GM12878 (cell line): ENCODE data around the gene MAMLD1.

ENCODE experiments used
- CHD1 ChIP-seq: IDR thresholded peaks from 2 replicates; pipeline ENCODE4 v1.6.1; 2012; ENCODE audit warnings: low read depth, low read length, improper control_type of control experiment
- EGR1 ChIP-seq, 2 experiments: IDR thresholded peaks; 1 replicate in 1 of 2; 2 replicates in 1 of 2; pipeline ENCODE4 v1.6.1; 2011 to 2012; ENCODE audit warnings: low read depth in 2 of 2, low read length in 2 of 2, borderline replicate concordance in 1 of 2, mild to moderate bottlenecking in 1 of 2, moderate library complexity in 1 of 2
- HCFC1 ChIP-seq: fragments of 150-350 bp; IDR thresholded peaks from 2 replicates; pipeline ENCODE4 v1.6.1; 2014; ENCODE audit warnings: low read length
- NBN ChIP-seq: fragments of 450-650 bp; IDR thresholded peaks from 2 replicates; pipeline ENCODE4 v1.6.1; 2016
- POLR2A ChIP-seq: IDR thresholded peaks from 2 replicates; pipeline ENCODE4 v1.6.1; 2011; ENCODE audit warnings: low read depth, mild to moderate bottlenecking, low read length
- POLR2AphosphoS2 ChIP-seq: IDR thresholded peaks from 2 replicates; pipeline ENCODE4 v1.6.1; 2011; ENCODE audit warnings: low read depth, mild to moderate bottlenecking, low read length, improper control_type of control experiment, moderate library complexity
- RAD21 ChIP-seq: IDR thresholded peaks from 2 replicates; pipeline ENCODE4 v1.6.1; 2011; ENCODE audit warnings: mild to moderate bottlenecking, low read depth, low read length, moderate library complexity; ENCODE audit not compliant: insufficient read depth
- TAF1 ChIP-seq: IDR thresholded peaks from 2 replicates; pipeline ENCODE4 v1.6.1; 2011; ENCODE audit warnings: mild to moderate bottlenecking, low read depth, low read length, borderline replicate concordance
- TF ChIP-seq, protein P1 (sequence below), 3 experiments: IDR thresholded peaks in 2 of 3; conservative IDR thresholded peaks in 1 of 3; 2 replicates each; pipeline ENCODE4 v1.5.1; 2011; ENCODE audit warnings: low read depth in 3 of 3, low read length in 3 of 3, mild to moderate bottlenecking in 3 of 3, control low read depth in 2 of 3, moderate library complexity in 2 of 3, inconsistent platforms in 1 of 3, mixed read lengths in 1 of 3; ENCODE audit not compliant: control insufficient read depth in 2 of 3, insufficient read depth in 1 of 3; ENCODE audit errors: extremely low read depth in 1 of 3
- TF ChIP-seq, protein P2 (sequence below): fragments of 450-650 bp; conservative IDR thresholded peaks from 2 replicates; pipeline ENCODE4 v1.6.1; 2017; ENCODE audit warnings: mild to moderate bottlenecking, moderate library complexity
- TF ChIP-seq, protein P3 (sequence below): IDR thresholded peaks from 2 replicates; pipeline ENCODE4 v1.6.1; 2011; ENCODE audit warnings: low read depth, mild to moderate bottlenecking, low read length, moderate library complexity, borderline replicate concordance; ENCODE audit errors: extremely low read depth
- TF ChIP-seq, protein P4 (sequence below): IDR thresholded peaks from 2 replicates; pipeline ENCODE4 v1.6.1; 2011; ENCODE audit warnings: borderline replicate concordance, low read depth, mild to moderate bottlenecking, moderate library complexity, low read length; ENCODE audit not compliant: insufficient read depth, poor library complexity, severe bottlenecking

DNA sequence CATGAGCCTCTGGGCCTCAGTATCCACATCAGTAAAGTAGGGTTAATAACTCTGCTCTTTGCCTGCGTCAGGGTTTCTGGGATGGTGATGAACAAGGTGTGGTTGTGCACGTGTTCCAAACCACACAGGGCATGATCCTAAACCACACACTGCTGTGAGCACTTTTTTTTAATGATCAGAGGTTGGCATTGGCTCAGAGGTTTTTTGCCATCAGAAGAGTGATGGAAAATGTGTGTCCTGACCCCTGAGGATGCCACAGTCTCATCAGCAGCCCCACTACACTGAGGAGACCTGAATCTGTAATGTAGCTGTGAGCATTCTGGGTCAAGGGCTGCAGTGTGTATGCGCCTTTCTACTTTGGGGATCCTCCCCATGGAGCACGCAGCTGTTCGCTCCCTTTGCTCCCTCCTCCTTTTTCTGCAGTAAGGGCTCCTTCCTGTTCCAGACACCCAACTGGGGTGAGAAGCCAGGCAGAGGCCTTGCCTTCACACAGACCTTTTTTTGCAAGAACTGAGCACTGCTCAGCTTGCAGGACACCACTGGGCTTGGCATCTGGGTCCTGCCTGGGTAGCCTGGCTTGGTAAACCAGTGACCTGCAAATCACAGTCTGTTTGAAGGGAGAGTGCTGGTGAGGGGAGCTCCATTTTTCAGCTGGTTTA is 87.5 kb downstream of the MAMLD1 start:
- TF ChIP-seq, protein P1, sequence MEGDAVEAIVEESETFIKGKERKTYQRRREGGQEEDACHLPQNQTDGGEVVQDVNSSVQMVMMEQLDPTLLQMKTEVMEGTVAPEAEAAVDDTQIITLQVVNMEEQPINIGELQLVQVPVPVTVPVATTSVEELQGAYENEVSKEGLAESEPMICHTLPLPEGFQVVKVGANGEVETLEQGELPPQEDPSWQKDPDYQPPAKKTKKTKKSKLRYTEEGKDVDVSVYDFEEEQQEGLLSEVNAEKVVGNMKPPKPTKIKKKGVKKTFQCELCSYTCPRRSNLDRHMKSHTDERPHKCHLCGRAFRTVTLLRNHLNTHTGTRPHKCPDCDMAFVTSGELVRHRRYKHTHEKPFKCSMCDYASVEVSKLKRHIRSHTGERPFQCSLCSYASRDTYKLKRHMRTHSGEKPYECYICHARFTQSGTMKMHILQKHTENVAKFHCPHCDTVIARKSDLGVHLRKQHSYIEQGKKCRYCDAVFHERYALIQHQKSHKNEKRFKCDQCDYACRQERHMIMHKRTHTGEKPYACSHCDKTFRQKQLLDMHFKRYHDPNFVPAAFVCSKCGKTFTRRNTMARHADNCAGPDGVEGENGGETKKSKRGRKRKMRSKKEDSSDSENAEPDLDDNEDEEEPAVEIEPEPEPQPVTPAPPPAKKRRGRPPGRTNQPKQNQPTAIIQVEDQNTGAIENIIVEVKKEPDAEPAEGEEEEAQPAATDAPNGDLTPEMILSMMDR (IDR thresholded peaks at IDR 0.05 in 2 of 3, conservative IDR thresholded peaks at IDR 0.05 in 1 of 3; ENCODE audit: control insufficient read depth in 2 of 3, extremely low read depth in 1 of 3, insufficient read depth in 1 of 3, low read depth in 3 of 3, low read length in 3 of 3) = no peak
- no peak for TF ChIP-seq TAF1
- no peak for TF ChIP-seq NBN
- TF ChIP-seq, protein P2, sequence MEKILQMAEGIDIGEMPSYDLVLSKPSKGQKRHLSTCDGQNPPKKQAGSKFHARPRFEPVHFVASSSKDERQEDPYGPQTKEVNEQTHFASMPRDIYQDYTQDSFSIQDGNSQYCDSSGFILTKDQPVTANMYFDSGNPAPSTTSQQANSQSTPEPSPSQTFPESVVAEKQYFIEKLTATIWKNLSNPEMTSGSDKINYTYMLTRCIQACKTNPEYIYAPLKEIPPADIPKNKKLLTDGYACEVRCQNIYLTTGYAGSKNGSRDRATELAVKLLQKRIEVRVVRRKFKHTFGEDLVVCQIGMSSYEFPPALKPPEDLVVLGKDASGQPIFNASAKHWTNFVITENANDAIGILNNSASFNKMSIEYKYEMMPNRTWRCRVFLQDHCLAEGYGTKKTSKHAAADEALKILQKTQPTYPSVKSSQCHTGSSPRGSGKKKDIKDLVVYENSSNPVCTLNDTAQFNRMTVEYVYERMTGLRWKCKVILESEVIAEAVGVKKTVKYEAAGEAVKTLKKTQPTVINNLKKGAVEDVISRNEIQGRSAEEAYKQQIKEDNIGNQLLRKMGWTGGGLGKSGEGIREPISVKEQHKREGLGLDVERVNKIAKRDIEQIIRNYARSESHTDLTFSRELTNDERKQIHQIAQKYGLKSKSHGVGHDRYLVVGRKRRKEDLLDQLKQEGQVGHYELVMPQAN = no peak
- TF ChIP-seq HCFC1 = no peak
- no peak for TF ChIP-seq RAD21
- no peak for TF ChIP-seq CHD1
- TF ChIP-seq POLR2A = no peak
- no peak for TF ChIP-seq EGR1 (IDR thresholded peaks at IDR 0.05; ENCODE audit: borderline replicate concordance in 1 of 2, low read depth in 2 of 2, low read length in 2 of 2)
- TF ChIP-seq, protein P3, sequence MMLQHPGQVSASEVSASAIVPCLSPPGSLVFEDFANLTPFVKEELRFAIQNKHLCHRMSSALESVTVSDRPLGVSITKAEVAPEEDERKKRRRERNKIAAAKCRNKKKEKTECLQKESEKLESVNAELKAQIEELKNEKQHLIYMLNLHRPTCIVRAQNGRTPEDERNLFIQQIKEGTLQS = no peak
- no peak for TF ChIP-seq POLR2AphosphoS2
- TF ChIP-seq, protein P4, sequence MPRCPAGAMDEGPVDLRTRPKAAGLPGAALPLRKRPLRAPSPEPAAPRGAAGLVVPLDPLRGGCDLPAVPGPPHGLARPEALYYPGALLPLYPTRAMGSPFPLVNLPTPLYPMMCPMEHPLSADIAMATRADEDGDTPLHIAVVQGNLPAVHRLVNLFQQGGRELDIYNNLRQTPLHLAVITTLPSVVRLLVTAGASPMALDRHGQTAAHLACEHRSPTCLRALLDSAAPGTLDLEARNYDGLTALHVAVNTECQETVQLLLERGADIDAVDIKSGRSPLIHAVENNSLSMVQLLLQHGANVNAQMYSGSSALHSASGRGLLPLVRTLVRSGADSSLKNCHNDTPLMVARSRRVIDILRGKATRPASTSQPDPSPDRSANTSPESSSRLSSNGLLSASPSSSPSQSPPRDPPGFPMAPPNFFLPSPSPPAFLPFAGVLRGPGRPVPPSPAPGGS = no peak
